NCI-H187 treated with DMSO at 0.1 percent for 48 hours (cell line): ENCODE measurements around the gene PITX2.

Source experiments
- DNase-seq: peaks from one replicate; lab custom pipeline; 2025; lab: John Stamatoyannopoulos, UW

The PITX2 gene

GRCh38 chr4:110622841-110623717 lies at the start of gene PITX2:
PITX2 (minus strand) TSS chr4:110623077; CDS start chr4:110622460, 617 bp downstream.
- no peak for DNase-seq

- no peak for DNase-seq
Measured at GRCh38 chr4:110671679-110672078, 48.8 kb upstream of the PITX2 start.

DNA sequence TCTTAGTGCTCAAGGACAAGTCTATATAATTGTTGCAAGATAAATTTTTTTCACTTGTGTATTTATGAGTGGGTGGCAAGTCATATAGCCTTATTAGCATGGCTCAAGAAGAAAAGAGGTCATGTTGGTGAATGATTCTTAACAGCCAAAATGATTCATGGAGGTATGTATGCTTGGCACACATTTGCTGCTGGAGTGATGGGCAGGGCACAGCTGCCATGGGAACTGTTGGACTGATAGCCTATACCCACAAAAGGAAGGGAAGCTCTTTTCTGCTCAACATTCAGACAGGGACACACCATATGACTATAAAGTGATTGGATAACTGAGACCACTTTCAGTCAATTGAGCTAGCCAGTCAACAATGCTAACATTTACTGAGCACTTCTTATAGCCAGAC lies 46.8 kb upstream of the PITX2 start:
- DNase-seq, result no peak

DNA sequence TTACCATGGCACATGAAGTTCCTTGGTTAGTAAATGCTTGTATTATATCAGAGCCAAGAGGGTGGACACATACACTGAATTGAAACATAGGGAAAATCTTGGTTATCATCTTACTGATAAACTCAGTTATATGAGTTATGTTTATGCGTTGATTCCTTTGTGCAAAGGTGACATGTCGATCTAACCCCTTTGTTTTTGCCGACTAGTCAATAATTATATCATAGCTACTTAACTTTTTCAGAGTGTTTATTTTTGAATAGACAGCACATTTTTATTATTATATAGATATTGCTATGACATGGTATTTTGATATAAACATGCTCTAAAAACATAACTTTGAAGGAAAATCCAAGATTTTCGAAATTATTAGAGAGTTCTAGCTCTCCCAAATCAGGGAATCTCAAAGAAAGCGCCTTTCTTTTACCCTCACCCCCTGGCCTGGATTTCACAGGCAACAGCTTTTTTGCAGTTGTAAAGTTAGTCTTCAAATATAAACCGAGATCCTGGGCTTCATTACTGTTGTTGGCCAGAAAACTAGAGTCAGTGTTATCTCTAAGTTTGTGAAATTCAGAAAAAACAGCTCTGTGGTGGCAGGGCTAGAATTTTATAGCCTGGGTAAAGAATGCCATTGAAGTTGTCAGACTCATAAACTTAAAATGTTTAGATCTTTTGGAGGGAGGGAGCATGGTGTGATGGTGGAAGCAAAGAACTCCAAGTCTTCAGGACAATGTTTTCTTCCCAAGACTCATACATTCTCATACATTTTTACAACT lies 45.8 kb upstream of the PITX2 start:
- DNase-seq, result no peak

GRCh38 chr4:110667670-110668069 lies 44.8 kb upstream of the PITX2 start:
- no peak for DNase-seq

DNA sequence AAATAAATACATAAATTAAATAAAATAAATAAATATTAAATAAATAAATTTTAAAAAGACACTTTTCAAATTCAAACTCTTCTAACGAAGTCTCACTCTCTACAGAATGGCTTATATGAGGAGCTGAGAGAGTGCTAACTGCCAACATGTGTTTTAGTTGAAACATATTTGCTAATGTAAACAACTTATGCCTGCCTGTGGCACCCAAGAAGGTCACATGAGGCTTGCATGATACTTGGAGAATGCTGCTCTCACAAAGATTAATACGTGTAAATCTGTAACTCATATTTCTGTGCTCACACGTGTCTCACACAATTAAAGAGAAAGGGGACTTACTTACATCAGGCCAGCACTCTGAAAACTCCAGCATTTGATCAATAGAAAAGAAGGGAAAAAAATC lies 43.2 kb upstream of the PITX2 start:
- DNase-seq, result no peak

DNA sequence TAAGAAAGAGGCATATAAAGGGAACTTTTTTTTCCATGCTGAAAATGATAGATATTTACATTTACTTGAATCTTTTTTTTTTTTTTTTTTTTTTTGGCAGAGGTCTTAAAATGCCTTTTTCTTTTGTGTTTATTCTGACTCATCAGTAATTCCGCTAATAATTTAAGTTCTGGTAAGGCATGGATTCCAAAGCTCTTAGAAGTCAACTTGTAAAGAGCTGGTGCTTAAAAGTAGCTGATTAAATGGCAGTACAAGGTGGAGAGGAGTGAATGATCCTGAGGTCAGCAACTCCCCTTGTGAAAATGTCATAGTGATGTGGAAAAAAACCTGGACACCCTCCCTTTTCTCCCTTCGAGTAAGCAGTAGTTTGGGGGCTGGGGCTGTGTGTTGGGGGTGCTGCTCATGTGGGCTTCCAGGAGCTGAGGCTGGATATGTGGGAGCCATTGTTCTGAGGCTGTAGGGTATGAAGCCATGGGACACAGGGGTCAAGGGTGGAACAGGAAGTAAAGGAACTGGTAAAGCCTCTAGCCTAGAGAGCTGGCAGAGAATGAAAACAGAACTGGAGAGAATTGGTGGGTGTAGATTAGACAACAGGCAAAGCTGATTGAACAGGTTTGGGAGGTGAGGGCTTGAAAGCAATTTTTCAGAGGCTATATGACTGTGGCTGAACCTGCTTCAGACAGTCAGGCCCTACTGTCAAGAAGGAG lies 41.0 kb upstream of the PITX2 start:
- DNase-seq, result no peak

- DNase-seq, result no peak
Measured at GRCh38 chr4:110663206-110663605, 40.3 kb upstream of the PITX2 start.

DNA sequence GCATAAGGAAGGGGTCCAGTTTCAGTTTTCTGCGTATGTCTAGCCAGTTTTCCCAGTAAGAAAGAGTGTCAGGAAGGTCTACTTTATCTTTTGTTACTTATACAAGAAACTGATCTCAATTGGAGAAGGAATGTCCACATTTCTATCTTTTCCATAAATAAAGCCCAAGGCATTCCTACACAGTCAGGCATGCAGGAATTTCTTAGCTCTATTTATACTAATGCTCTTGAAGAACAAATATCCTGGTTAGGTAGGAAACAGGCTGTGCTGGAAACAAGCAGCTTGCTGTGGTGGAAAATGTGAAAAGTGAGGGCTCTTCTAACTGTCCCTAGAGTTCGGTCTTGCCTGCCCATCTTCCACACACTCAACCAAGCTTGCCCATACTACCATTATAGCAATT lies 37.9 kb upstream of the PITX2 start:
- DNase-seq, result no peak

DNA sequence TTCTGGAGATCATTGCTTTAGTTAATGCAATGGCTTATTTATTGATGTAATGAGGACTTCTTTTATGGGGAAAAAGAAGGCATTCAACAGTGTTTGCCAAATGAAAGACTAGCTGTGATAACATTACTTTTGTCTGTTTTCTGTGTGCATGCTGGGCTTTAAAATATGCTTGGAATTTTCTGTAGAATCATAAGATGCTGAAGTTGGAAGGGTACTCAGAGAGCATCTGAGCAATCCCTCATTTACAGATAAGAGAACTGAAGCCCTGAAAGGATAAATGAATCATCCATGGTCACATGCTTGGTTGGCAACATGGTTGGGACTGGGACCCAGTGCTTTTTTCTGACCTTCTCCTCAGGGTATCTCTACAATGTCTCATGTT lies 31.4 kb upstream of the PITX2 start:
- no peak for DNase-seq

DNA sequence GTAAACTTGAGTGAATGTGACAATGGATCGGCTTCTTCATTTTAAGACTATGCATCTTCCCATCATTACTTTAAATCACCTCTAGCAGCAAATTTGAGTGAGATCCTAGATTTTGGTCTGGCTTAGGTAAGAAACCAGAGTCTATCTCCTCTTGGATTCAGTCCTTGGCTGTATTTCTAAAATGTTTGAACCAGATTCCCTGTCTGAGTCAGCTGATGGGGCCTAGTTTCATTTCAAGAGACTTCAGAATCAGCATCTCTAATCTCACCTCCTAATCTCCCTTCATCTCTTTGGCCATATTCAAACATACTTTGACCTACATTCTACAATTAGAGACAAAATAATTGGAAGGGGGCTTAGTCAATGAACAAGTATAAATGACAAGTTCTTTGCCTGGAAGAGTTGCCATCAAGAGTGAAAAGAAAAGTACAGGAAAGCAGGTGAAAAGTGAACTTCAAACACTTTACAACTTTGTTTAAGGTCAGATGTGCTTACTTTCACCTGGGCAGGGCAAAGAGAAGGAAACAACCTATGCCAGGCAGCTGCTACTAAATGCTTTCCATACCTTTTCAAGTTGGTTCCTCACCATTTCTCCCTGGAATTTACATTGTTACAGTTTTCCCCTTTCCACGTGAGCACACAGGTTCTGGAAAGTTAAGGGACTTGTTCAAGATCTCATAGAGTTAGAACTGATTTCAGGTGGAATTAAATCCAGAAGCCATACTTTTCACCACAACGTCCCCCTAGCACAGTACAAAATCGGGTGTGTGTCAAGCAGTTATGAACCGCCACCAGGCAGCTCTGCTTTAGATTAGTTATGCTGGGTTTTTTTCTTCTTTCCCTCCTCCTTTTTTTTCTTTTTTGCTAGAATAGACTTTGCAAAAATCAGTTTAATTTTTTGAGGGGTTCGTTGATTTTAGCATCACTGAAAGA lies 30.7 kb upstream of the PITX2 start:
- no peak for DNase-seq

DNA sequence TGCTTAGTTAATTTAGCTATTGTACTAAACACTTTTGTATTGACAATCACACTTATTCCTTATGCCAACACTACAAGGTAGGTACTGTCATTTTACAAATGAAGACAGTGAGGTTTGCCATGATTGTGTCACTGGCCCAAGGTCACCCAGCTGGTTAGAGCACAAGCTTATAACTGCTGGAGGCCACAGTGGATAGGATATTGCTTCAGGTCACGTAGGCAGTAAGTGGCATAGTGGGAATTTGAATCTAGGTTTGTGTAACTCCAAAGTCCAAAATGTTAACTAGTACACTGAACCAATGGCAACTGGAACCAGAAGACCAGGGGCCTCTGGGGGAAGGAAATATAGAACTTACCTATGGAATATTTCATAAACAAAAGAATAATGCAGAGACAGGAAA lies 21.1 kb upstream of the PITX2 start:
- DNase-seq, result no peak

DNA sequence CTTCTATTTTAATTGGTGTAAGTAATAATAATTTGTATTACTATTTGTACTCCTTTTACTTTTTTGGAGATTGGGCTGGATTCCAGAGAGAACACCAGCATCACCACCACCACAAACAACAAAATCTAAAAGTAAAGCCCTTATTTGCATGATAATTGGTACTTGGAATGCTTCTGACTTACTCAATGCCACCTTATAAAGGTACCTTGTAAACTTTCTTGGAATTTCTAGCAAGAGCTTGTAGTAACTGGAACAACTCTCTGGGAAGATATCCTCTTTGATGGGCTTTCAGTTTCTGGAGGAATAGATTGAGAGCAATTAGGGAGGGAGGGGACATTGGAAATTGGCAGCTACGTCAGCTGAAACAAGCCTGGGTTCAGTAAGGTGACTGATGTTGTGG lies 20.2 kb upstream of the PITX2 start:
- no peak for DNase-seq

DNA sequence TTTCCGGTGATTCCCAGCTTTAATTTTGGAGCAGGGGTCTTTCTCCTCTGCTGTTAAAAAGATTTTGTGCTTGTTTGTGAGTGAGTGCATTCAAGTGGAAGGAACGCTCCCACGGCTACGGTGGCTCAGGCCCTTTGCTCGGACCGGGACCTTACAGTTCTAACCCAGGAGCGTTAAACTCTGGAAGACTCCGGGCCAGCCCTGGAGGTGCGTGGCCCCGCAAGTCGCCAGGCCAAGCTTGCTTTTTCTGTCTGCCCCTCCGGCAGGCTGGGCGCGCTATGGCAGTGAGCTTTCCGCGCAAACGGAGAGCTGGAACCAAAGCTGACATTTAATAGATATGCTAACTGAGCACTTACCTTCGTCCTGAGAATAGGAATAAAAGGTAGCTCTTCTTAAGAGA lies 18.3 kb upstream of the PITX2 start:
- no peak for DNase-seq

DNA sequence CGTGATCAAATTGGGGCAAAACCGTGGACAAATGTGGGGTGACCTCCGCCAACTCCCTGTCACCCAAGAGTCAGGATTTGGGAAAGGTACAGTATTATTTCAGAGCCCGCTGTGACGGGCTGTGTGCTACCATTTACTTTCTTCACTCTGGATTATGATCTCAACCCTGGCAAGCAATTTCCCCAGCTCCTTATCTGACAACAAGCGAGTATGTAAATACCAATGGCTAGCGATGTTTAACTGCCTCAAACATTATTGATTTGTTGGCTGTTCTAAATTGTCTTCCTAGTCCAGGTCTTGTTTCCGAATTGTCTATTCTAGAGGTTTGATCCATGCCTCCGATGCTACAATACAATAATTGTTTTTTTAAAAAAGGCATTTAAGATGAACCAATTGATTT lies 17.7 kb upstream of the PITX2 start:
- DNase-seq, result no peak

DNA sequence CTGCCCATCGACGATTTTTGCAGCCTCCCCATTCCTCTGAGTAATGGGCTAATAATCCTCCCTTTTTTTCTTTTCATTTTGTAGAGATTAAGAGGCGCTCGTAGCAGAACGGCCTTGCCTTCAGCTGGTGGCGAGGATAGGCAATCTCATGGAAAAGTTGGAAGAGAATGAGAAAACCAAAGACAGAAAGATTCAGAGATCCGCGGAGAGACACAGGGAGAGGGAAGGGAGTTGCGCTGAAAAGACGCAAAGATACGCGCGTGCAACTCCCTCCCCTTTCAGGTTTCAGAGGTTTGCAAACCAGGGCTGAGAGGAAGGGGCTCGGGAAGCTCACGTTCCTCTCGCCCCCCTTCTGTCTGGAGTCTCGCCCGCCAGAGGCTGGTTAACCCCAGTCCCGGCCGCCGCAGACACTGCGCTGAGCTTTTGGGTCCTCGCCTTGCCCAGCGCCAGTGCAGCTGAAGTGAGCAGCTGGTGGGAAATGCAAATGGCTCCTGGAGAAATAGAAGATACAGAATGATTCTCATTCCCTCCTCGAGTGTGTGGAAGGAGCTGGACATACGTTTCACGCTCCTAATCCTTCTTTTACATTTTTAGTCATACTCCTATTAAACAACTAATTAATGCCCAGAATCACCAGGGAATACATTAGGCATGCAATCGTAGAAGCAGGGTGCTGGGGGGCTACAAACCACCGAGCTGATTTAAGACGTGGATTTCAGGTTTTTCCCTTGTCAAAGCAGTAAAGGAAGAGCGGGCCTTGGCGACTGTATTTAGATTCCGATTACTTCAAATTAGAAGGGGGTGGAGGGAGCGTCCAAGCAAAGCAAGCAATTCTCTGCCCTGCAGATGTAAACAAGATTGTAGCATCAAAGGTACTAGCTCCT lies 16.6 kb upstream of the PITX2 start:
- DNase-seq, result no peak

DNA sequence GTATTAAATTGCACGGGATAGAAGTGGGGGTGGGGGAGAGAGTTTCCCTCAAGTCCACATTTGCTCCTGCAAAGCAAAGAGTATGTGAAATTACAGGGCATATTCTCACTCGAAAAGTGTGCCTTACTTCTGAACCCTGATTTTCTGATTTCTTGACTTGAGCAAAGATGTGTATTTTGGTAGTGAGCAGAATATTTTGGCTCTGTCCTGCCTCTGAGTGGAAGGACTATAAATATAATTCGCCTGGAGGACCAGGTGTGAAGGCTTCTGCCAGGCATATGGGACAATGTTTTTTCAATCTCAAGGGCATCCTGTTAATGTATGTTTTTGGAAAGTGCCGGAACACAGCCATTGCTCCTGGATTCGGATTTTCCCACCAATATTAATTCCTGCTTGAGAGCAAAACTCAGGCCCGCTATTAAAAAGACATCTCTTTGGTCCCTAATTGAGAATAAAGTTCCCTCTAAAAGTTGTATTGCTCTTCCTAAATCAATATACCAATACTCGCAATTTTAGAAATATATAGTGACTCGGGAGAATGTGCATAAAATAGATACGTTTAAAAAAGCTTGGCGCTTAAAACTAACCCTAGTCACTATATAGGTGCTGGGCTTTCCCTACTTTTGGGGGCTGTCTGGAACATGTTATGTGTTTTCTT lies 15.3 kb upstream of the PITX2 start:
- DNase-seq, result no peak

GRCh38 chr4:110637408-110638088 lies 14.7 kb upstream of the PITX2 start:
- no peak for DNase-seq

- no peak for DNase-seq
Measured at GRCh38 chr4:110636680-110637407, 14.0 kb upstream of the PITX2 start.
